Esophagus squamous epithelium (tissue), 5 donors: Measurements from ENCODE around the gene LGALS12. TPM values are rescaled to one million over a fixed set of nuclear protein-coding genes. Genes with fewer than 3 reads are reported as not detected.

Experiments
- DNase-seq: peaks from one replicate; lab custom pipeline; 2025; lab: John Stamatoyannopoulos, UW
- H3K27ac ChIP-seq, 4 donors: fragments of 200-600 bp; sonication (generic); one replicate each; pipeline ENCODE4 v1.5.1; 2016 to 2019; ENCODE audit warnings: mild to moderate bottlenecking in 1 of 4
- H3K27me3 ChIP-seq, 4 donors: fragments of 200-600 bp; sonication (generic); 1 replicate in 3 of 4; 2 replicates in 1 of 4; pipeline versions ENCODE4 v1.5.1 to v1.6.0; 2017 to 2021; ENCODE audit warnings: antibody characterized with exemption in 1 of 4
- H3K36me3 ChIP-seq, 3 donors: fragments of 200-600 bp; sonication (generic); one replicate each; pipeline ENCODE4 v1.5.1; 2016 to 2019
- H3K4me1 ChIP-seq, 3 donors: fragments of 200-600 bp; sonication (generic); one replicate each; pipeline ENCODE4 v1.5.1; 2017 to 2019
- H3K4me3 ChIP-seq, 4 donors: fragments of 200-600 bp; sonication (generic); 1 replicate in 3 of 4; 2 replicates in 1 of 4; pipeline ENCODE4 v1.5.1; 2016 to 2019; ENCODE audit warnings: mild to moderate bottlenecking in 2 of 4, moderate library complexity in 1 of 4
- H3K9me3 ChIP-seq, 3 donors: fragments of 200-600 bp; sonication (generic); one replicate each; pipeline ENCODE4 v1.5.1; 2016 to 2019
- CTCF ChIP-seq, 6 experiments: fragments of 450-650 bp in 4 of 6; fragments of 200-600 bp in 2 of 6; sonication (generic) in 2 of 6; IDR thresholded peaks; one replicate each; pipeline ENCODE4 v1.5.1; 2016 to 2019; ENCODE audit warnings: antibody characterized with exemption in 6 of 6, mild to moderate bottlenecking in 4 of 6, moderate library complexity in 4 of 6
- POLR2A ChIP-seq, 4 donors: fragments of 450-650 bp; IDR thresholded peaks; one replicate each; pipeline ENCODE4 v1.6.1; 2017; ENCODE audit warnings: antibody characterized with exemption in 4 of 4, mild to moderate bottlenecking in 4 of 4, moderate library complexity in 3 of 4
- WGBS, 2 donors: methylation state at CpG; one replicate each; pipeline ENCODE4 v1.1.5; 2018; 5-methylcytosine and 5-hydroxymethylcytosine counted together
- intact Hi-C: fragments of 100-400 bp; cut with DNase I; formaldehyde crosslinking; loops from one replicate; pipeline ENCODE4 v1.15.0; 2022
- total RNA-seq, 4 donors: library from RNA; depleted of rRNA; stranded (reverse); fragments of >200 nt; gene quantifications; one replicate each; pipeline ENCODE4 v1.1.0, GENCODE V29; 2016
- donor health status: DM: yes; HTN: yes; CAD: no.

The LGALS12 gene
- total RNA-seq, 4 donors from 2014 or later = not detected

- no peak for TF ChIP-seq POLR2A (IDR thresholded peaks at IDR 0.05)
- no peak for TF ChIP-seq CTCF (IDR thresholded peaks at IDR 0.05)
- peak overlapping the region in 1 of 4 donors; percentile 37 for H3K27ac ChIP-seq
- H3K4me1 ChIP-seq = peaks cover 7 to 43% (median 13%) of the 10 kb centered on the region in 3 donors
- no peaks in the 10 kb centered on the region for H3K9me3 ChIP-seq
- no peak overlapping the region for H3K4me3 ChIP-seq
- WGBS, 2 donors = 79% methylated on average over 2 of the region's 2 CpGs
- H3K36me3 ChIP-seq = no peaks in the 10 kb centered on the region
- DNase-seq = no peak
- no peaks in the 10 kb centered on the region for H3K27me3 ChIP-seq
- intact Hi-C loops = no loop called here
Measured at GRCh38 chr11:63532117-63532516, 26.2 kb downstream of the LGALS12 start.

GRCh38 chr11:63532799-63533475 lies 27.1 kb downstream of the LGALS12 start:
- Histone ChIP-seq H3K4me3 (no peak overlapping the region), H3K27ac (no peak overlapping the region), H3K9me3 (no peaks in the 10 kb centered on the region), H3K36me3 (no peaks in the 10 kb centered on the region), H3K27me3 (no peaks in the 10 kb centered on the region), H3K4me1 (peaks cover 15 to 51% (median 20%) of the 10 kb centered on the region in 3 donors)
- TF ChIP-seq CTCF (IDR thresholded peaks at IDR 0.05) = no peak
- no peak for TF ChIP-seq POLR2A (IDR thresholded peaks at IDR 0.05)
- intact Hi-C loops = no loop called here
- WGBS, 2 donors = 84 to 95% methylated on average over 3 to 4 of the region's 4 CpGs
- no peak for DNase-seq

- Histone ChIP-seq H3K4me3 (no peak overlapping the region), H3K36me3 (no peaks in the 10 kb centered on the region), H3K27ac (peak overlapping the region in 1 of 4 donors; percentile 25), H3K27me3 (no peaks in the 10 kb centered on the region), H3K4me1 (peaks cover 20 to 62% (median 28%) of the 10 kb centered on the region in 3 donors), H3K9me3 (no peaks in the 10 kb centered on the region)
- no peak for DNase-seq
- TF ChIP-seq CTCF (IDR thresholded peaks at IDR 0.05) (no peak), POLR2A (IDR thresholded peaks at IDR 0.05) (no peak)
- intact Hi-C loops = no loop called here
- 46 to 74% methylated on average over 3 of the region's 3 CpGs for WGBS, 2 donors
Measured at GRCh38 chr11:63534076-63534475, 28.2 kb downstream of the LGALS12 start.

GRCh38 chr11:63534895-63535461 lies 29.1 kb downstream of the LGALS12 start:
- WGBS, 2 donors = 72 to 84% methylated on average over 5 of the region's 5 CpGs
- intact Hi-C loops = no loop called here
- Histone ChIP-seq H3K9me3 (no peaks in the 10 kb centered on the region), H3K27me3 (no peaks in the 10 kb centered on the region), H3K36me3 (peaks cover 0 to 2% (median 0%) of the 10 kb centered on the region in 3 donors), H3K27ac (peak overlapping the region in 1 of 4 donors; percentile 25), H3K4me1 (peaks cover 20 to 64% (median 28%) of the 10 kb centered on the region in 3 donors), H3K4me3 (no peak overlapping the region)
- TF ChIP-seq POLR2A (IDR thresholded peaks at IDR 0.05) (no peak), CTCF (IDR thresholded peaks at IDR 0.05) (no peak)
- DNase-seq = no peak

GRCh38 chr11:63535734-63536133 lies 29.9 kb downstream of the LGALS12 start:
- H3K36me3 ChIP-seq = peaks cover 0 to 9% (median 0%) of the 10 kb centered on the region in 3 donors
- peak overlapping the region in 3 of 4 donors; percentile 36 to 91 (median 86) for H3K27ac ChIP-seq
- H3K9me3 ChIP-seq = no peaks in the 10 kb centered on the region
- TF ChIP-seq POLR2A (IDR thresholded peaks at IDR 0.05) (no peak), CTCF (IDR thresholded peaks at IDR 0.05) (no peak)
- peaks cover 20 to 64% (median 28%) of the 10 kb centered on the region in 3 donors for H3K4me1 ChIP-seq
- 80% methylated on average over 1 of the region's 1 CpG; no CpG with 5 or more reads in 1 of the 2 donors for WGBS, 2 donors
- H3K4me3 ChIP-seq = no peak overlapping the region
- DNase-seq = no peak
- intact Hi-C loops = no loop called here
- H3K27me3 ChIP-seq = no peaks in the 10 kb centered on the region
